Stimulated activated CD4-positive, alpha-beta T cell treated with anti-CD3 and anti-CD28 coated beads, Interleukin-2, amount 100 ng/mL, for 4 hours (primary cell): ENCODE data around the gene HTT-AS.

Experiments
- DNase-seq: peaks from one replicate; pipeline ENCODE4 v3.0.0-alpha.2; 2020; ENCODE audit warnings: low read depth

HTT-AS gene

GRCh38 chr4:3030566-3031356, 43.6 kb downstream of the HTT-AS start:
- DNase-seq: no peak

- DNase-seq: no peak
These were observed 44.9 kb downstream of the HTT-AS start for GRCh38 chr4:3029464-3029863.

GRCh38 chr4:3026540-3026939, 47.8 kb downstream of the HTT-AS start:
- DNase-seq: no peak

GRCh38 chr4:3025881-3026280, 48.5 kb downstream of the HTT-AS start:
- no peak for DNase-seq

GRCh38 chr4:3022651-3023050, 51.7 kb downstream of the HTT-AS start:
- DNase-seq: no peak

GRCh38 chr4:3022112-3022511, 52.2 kb downstream of the HTT-AS start:
- no peak for DNase-seq

GRCh38 chr4:3021627-3022026, 52.7 kb downstream of the HTT-AS start:
- DNase-seq: no peak

- DNase-seq: no peak
These were observed 53.2 kb downstream of the HTT-AS start for GRCh38 chr4:3021127-3021526.

GRCh38 chr4:3019145-3019846, 55.0 kb downstream of the HTT-AS start:
- no peak for DNase-seq

- DNase-seq: no peak
These were observed 56.8 kb downstream of the HTT-AS start for GRCh38 chr4:3017504-3017903.

GRCh38 chr4:3016961-3017360, 57.4 kb downstream of the HTT-AS start:
- DNase-seq: no peak

- no peak for DNase-seq
These were observed 60.4 kb downstream of the HTT-AS start for GRCh38 chr4:3013839-3014350.
